KBM-7 (cell line): ENCODE results near the gene ERN2.

Experiments used
- DNase-seq: peaks from one replicate; pipeline ENCODE4 v3.0.0-alpha.2; 2015
- in situ Hi-C: fragments of 300-500 bp; cut with MboI; formaldehyde crosslinking; loops from 2 replicates; pipeline ENCODE4 v1.14.3; 2020; ENCODE audit warnings: low sequenced_read_pairs, low pct_unique_long_range_greater_than_20kb, mixed read lengths

Gene ERN2

DNA sequence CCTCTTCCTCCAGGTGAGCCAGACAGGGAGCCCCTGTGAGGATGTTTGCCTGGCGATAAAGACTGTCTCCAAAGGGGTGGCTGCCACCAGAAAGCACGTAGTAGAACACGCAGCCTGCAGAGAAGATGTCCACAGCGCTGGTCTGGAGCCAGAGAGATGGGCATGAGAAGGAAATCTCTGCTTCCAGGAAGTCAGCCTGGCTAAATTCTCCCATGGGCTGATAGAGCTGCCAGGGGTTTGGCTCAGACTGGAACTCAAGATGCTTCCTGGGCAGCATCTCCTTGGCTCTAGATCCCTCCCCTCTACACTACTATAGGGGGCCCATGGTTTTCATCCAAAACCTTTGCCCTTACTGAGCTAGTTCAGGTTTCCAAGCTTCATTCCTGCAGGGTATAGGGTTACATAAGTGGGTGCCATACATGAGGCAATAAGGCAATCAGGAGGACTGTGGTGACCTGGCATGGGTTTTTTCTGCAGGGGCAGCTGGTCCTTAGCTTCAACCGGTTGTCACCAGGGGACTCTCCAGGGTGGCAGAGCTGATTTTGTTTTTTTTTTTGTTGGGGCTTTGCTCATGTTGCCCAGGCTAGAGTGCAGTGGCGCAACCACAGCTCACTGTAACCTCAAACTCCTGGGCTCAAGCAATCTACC is 20.7 kb downstream of the ERN2 start:
- DNase-seq, result no peak
- in situ Hi-C loops, result no loop called here

DNA sequence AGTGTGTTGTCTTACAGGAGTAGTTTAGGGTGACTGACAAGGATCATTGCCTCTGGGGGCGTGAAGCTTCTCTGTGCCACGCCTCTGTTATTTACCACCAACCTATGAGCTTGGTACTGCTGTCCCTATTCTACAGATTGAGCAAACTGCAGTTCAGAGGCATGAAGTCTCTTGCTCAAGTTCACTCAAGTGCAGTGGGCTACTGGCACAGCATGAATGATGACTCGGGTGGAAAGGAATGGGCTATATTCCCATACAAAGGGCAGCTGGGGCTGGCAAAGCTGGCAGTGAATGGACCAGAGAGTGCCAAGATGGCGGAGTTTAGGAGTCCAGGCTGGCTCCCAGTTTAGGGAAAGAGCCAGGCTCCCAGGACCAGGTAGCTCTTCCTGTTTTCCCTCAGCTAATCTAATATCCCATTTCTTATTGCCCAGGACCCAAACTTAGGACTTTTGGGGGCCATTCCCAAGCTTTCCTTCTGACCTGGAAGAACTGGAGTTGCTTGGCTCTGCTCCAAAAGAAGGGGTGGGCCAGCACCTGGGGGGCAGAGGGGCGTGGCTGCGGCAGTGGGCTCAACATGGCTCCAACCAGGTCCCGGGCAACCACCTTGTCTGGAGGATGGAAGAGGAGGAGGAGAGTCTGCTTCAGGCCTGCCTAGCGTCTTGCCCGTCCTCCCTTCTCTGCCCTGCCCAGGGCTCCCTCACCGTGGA is 21.4 kb downstream of the ERN2 start:
- in situ Hi-C loops, result no loop called here
- DNase-seq, result no peak

DNA sequence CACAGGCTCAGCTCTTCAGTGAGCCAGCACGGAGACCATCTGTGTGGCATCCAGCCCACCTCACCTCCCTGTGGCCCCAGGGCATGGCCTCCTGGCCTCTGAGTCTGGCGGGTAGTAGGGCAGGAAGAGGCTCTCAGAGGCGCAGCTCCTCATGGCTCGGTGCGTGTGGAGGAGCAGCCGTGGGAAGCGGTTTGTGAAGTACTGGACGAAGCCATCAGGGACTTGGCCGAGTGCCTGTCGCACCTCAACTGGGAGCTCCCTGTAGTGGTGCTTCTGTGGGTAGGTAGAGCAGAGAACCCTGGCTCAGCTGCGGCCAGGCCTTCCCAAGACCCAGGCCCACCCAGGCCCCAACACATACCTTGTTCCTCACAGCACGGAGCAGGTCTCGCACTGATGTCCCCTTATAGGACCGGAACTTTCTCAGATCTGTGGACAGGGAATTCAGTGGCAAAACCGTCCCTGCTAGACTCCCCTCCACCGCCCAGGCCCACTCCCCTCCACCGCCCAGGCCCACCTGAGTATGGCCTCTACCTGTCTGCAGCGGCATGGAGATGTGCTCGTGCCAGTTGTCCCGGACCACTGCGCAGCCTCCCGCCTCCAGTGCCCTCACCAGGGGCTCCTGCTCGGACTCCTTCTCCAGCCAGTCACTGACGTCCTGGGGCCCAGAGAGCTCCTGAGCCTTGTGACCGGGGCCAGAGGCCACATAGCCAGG is 22.1 kb downstream of the ERN2 start:
- DNase-seq, result no peak
- in situ Hi-C loops, result no loop called here

DNA sequence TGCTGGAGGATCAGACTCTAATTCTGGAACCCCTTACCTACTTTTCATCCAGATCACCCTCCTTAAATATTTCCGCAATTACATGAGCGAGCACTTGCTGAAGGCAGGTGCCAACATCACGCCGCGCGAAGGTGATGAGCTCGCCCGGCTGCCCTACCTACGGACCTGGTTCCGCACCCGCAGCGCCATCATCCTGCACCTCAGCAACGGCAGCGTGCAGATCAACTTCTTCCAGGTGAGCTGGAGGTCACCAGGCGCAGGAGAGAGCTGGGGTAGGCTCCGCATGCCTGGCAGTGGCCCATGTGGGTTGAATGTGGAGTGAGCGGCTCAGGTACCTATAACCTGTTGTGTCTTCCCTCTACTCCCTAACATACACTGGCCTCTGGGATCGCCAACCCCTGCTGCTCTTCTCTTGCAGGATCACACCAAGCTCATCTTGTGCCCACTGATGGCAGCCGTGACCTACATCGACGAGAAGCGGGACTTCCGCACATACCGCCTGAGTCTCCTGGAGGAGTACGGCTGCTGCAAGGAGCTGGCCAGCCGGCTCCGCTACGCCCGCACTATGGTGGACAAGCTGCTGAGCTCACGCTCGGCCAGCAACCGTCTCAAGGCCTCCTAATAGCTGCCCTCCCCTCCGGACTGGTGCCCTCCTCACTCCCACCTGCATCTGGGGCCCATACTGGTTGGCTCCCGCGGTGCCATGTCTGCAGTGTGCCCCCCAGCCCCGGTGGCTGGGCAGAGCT is 23.4 kb downstream of the ERN2 start:
- no peak for DNase-seq
- in situ Hi-C loops, result no loop called here

DNA sequence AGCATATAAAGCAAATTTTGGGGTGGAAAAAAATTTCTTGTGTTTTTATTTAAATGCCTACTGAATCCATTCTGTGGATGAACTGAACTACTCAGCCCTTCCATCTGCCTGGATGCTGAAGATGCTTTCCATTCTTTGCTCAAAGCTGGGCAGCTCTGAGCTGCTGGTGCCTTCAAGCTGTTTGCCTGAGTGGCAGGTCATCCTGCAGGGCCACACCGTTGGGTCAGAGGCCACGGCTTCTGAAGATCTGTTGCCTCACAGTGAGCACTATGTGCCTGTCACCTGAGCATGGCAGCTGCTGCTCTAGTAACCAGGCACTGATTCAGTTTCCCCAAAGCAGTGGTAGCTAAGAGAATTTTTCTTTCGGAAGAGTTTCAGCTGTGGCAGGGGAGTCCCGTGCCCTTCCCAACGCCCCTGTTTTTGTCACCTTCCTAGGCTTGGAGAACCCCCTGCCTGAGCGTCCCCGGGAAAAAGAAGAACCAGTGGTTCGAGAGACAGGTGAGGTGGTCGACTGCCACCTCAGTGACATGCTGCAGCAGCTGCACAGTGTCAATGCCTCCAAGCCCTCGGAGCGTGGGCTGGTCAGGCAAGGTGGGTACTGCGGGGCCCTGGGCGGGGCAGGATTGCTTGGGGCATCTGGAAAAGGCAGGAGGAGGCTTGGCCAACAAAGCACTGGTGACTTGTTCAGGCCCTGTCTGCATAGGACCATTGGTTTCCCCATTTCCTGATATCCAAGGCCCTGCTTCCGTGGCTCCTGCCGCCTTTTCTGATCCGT is 25.8 kb downstream of the ERN2 start:
- no peak for DNase-seq
- in situ Hi-C loops, result no loop called here

DNA sequence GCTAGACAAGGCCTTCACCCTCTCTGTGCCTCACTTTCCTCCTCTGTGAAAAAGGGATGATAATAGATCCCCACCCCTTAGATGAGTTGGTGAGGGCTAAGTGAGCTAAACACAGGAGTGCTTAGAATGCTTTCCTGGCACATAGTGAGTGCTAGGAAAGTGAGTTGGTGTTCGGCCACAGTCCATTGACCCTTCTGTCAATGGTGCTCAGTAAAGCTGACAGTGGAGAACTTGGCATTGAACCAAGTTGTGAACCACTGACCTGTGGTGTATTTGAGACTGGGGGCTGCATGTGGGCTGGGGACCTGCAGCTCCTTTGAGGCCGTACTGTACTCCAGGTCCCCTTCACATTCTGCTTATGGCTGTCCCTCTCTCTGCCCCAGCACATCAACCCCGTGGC is 29.5 kb downstream of the ERN2 start:
- no peak for DNase-seq
- in situ Hi-C loops, result no loop called here

DNA sequence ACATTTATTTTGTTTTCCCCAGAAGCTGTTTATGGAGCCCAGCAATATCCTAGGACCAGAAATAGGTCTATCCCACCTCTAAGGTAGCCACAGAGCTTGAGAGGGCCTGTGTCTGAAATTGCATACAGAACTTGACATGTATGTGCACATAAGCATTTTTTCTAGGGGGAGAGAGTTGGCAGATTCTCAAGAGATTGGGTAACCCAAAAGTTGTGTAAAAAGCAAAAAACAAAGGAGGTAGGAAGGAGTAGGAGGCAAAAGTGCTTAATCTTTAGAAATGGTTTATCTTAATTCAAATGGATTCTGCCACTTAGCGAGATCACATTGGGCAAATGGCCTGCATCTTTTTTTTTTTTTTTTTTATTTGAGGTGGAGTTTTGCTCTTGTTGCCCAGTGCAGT is 30.8 kb downstream of the ERN2 start:
- no peak for DNase-seq
- in situ Hi-C loops, result no loop called here

DNA sequence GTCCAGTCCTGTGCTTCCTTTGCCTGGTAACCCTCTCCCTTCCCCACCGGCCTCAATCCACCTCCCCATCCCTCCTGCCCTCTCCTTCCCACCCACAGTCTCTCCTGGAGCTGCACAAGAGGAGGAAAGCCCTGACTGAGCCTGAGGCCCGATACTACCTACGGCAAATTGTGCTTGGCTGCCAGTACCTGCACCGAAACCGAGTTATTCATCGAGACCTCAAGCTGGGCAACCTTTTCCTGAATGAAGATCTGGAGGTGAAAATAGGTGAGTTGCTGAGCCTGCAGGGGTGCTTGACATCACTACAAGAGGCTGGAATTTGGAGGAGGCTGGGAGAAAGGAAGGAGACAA is 33.1 kb downstream of the ERN2 start:
- in situ Hi-C loops, result no loop called here
- no peak for DNase-seq

DNA sequence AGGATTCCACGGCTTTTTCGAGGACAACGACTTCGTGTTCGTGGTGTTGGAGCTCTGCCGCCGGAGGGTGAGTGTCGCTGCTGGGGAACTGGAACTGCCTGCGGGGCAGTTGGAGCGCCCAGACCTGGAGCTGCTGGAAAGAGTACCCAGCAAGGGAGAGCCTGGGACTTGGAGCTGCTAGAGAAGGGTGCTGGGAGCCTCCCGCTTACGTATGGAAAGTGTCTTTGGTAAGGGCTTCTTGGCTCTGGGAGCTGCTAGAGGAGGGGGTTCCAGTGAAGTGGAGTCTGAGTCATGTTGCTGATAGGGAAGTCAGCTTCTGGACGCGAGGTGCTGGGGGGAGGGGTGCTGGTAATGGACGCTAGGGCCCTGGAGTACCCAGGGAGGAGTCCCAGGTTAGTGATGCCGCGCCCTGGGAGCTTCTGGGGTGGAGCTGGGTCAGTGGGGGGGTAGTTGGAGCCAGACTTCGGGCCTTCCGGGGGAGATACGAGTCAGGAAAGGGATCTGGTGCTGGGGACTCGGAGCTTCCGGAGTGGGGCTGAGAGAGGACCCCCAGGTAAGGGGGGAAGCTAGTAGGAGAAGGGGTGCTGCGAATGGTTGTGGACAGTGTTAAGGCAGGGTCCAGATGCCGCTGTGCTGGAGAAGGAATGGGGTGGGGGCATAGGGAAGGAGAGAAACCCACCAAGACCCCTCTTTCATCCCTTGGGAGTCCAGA is 33.6 kb downstream of the ERN2 start:
- DNase-seq, result peak; percentile 69
- in situ Hi-C loops, result no loop called here

DNA sequence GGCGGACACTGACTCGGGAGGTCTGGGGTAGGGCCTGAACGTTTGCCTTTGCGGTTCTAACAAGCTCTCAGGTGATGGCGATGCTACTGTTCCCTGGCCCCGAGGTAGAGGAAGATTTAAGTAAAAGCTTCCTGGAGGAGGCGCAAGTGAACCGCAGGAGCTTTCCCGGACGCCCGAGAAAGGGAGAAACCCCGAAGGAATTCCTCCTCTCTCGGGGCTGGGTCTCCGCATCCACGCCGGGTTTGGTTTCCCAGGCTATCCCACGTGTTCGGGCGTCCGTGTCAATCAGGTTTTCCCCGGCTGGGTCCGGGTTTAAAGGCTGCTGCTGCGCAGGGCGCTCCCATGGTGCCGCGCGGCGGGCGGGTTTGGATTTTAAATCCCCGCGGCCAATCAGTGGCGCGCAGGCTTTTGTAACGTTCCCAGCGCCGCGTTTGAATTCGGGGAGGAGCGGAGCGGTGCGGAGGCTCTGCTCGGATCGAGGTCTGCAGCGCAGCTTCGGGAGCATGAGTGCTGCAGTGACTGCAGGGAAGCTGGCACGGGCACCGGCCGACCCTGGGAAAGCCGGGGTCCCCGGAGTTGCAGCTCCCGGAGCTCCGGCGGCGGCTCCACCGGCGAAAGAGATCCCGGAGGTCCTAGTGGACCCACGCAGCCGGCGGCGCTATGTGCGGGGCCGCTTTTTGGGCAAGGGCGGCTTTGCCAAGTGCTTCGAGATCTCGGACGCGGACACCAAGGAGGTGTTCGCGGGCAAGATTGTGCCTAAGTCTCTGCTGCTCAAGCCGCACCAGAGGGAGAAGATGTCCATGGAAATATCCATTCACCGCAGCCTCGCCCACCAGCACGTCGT is 34.4 kb downstream of the ERN2 start, which contains the start of gene PLK1:
Gene PLK1, plus strand, starts transcription at position 460 of the 844 bp plus-strand sequence. Its CDS starts 44 bp downstream, at position 504.
- DNase-seq, result peak; percentile 93
- in situ Hi-C loops, result no loop called here

DNA sequence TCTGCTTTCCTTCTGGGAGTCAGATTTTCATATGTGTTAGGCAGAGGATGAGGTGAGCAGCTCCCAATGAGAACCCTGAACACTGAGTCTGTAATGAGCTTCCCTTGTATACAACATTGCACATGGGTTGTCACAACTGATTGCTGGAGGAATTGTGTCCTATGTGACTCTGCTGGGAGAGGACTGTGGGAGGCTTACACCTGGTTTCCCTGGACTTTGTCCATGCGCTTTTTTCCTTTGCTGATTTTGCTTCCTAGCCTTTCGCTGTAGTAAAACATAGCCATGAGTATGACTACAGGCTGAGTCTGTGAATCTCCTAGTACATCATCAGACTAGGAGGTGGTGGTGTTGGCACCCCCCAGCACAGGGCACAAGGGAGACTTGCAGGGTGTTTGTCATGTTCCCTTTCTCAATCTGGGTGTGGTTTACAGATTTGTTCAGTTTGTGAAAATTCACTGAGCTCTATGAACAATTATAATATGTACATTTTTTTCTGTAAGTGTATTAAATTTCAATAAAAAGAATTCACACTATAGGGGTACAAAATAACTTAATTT is 36.0 kb downstream of the ERN2 start:
- in situ Hi-C loops, result no loop called here

DNA sequence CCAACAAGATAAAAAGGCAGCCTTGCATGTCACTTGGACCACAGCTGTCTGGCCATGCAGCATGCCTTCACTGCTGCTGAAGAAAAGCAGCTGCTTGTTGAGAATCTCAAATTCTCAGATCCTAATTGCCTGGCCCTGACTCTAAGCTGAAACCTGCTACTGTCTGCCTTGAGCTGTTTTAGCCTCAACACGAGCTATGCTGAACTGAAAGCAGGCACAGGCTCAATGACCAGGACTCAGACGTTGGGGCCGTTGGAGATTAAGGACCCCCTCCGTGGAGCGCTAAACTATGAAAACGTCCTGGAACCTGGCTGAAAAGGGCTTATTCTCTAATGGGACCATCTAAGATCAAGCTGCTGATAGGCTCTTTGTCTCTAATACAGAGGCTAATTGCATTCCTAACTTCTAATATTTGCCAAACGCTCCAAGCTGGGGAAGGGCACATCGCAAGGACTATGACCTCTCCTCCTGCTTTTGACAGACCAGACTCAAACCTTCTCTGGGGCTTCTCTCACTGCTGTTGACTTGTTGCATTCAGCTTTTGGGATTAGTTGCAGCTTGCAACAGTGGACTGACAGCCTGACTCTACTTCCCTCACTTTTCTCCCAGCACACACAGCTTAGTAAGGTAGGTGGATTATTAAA is 38.9 kb downstream of the ERN2 start:
- DNase-seq, result no peak
- in situ Hi-C loops, result no loop called here

More for the DNA sequence above, 36.0 kb downstream of the ERN2 start:
- no peak for DNase-seq

DNA sequence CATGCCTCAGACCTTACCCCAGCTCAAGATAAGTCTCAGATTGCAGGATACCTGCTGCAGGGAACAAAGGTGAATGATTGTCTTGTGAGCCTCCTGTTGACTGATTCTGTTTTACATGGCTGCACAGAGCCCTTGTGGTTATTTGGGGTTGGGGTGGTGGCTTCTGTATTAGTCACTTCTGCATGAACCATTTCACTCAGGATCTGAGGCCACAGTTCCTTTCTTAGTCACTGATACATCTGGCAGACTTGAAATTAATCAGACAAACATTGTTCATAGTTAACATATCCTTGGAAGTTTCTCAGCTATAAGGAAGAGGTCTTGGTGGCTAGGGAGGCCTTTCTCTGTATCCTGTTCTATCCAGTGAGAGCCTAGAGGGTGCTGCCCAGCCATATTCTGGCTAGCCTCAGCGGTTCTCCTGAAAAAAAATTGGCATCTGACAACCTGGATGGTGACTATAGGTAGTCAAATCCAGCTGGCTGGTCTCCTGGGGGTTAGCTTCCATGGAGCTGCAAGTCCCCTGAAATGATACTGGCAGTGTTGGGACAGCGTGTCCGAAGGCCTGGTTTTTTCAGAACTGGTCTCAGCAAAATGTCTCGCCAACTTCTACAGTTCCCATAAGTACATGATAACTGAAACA is 42.8 kb downstream of the ERN2 start:
- in situ Hi-C loops, result no loop called here
- DNase-seq, result no peak

DNA sequence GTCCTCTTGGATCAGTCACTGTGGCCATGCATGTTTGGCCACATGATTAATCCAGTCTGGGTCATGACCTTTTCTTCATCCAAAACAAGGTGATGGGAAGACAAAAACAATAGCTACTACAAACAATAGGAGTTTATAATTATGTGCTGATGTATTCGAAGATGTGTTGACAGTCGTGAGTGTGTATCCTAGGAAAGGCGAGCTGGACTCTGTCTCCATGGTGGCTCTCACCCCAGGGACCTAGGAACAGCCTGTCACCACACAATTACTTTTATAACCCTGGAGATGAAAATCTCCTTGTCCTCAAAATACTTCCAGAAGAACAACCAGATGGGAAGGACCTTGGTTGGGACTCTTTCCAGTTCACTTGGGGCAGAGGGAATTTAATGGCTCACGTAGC is 44.1 kb downstream of the ERN2 start:
- DNase-seq, result no peak
- in situ Hi-C loops, result no loop called here

DNA sequence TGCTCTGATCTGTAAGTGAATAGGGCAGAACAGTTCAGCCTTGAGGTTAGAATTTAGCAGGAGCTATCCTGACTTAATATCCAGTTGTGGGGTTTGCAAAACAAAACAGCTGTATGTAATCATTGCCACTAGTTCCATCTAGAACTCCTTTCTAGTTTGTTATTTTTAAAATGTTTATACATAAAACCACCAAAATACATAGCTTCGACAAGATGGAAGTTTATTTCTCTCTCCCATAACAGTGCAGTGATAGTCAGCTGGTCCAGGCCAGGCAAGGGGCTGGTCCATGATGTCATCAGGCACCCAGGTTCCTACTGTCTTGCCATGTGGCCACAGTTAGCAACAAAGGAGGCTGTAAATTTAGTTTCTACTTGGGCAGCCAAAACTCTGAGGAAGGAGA is 44.8 kb downstream of the ERN2 start:
- in situ Hi-C loops, result no loop called here
- no peak for DNase-seq

DNA sequence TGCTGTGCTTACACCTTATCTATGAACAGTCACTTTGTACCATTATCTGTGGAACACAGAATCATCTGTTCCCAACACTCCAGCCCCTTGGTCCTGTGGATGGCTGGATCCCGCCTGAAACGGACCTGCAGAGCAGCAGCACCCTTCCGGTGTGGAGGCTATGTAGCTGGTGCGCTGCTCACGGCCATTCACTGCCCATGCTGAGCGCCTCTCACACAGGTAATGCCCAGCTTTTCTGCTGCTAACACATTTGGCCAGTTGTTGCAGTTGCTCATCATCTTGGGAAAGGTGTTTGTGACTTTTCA is 45.7 kb downstream of the ERN2 start:
- in situ Hi-C loops, result no loop called here
- DNase-seq, result no peak
